CD14-positive monocyte (primary cell): Measurements from ENCODE around the gene KEL. TPM values are rescaled to one million over a fixed set of nuclear protein-coding genes. Genes with fewer than 3 reads are reported as not detected.
A peak's percentile ranks its signal among the peaks of the same experiment; 100 is the strongest.

Source experiments
- DNase-seq, 3 donors: peaks; one replicate each; pipeline ENCODE4 v3.0.0-alpha.2; 2011 to 2022
- H2AFZ ChIP-seq: 2 replicates; pipeline ENCODE4 v1.6.0; 2012; ENCODE audit warnings: mild to moderate bottlenecking, low read depth, low read length, inconsistent platforms; ENCODE audit not compliant: insufficient read depth, poor library complexity, severe bottlenecking
- H3K27ac ChIP-seq, 2 donors: 1 replicate in 1 of 2; 2 replicates in 1 of 2; pipeline ENCODE4 v1.5.1; 2012 to 2013; ENCODE audit warnings: low read length in 2 of 2, control low read depth in 1 of 2, inconsistent platforms in 1 of 2, low read depth in 1 of 2, mild to moderate bottlenecking in 1 of 2
- H3K27me3 ChIP-seq, 2 donors: one replicate each; pipeline versions ENCODE4 v1.6.0 to v1.6.1; 2011 to 2013; ENCODE audit warnings: low read length in 2 of 2; ENCODE audit not compliant: control insufficient read depth in 2 of 2, insufficient read depth in 2 of 2
- H3K36me3 ChIP-seq, 2 donors: replicated peaks in 1 of 2; 1 replicate in 1 of 2; 2 replicates in 1 of 2; pipeline versions ENCODE4 v1.5.1 to v1.6.1; 2012 to 2013; ENCODE audit warnings: low read length in 2 of 2, control low read depth in 1 of 2, inconsistent platforms in 1 of 2, mild to moderate bottlenecking in 1 of 2; ENCODE audit not compliant: insufficient read depth in 2 of 2, control insufficient read depth in 1 of 2
- H3K4me1 ChIP-seq, 2 donors: 1 replicate in 1 of 2; 2 replicates in 1 of 2; pipeline versions ENCODE4 v1.5.1 to v1.6.1; 2012 to 2013; ENCODE audit warnings: low read length in 2 of 2, control low read depth in 1 of 2, inconsistent platforms in 1 of 2, mild to moderate bottlenecking in 1 of 2, moderate library complexity in 1 of 2; ENCODE audit not compliant: insufficient read depth in 2 of 2, control insufficient read depth in 1 of 2
- H3K4me2 ChIP-seq: replicated peaks from 2 replicates; pipeline ENCODE3; 2012; ENCODE audit warnings: low read length, moderate library complexity, mild to moderate bottlenecking; ENCODE audit not compliant: poor library complexity, severe bottlenecking; ENCODE audit errors: extremely low read depth
- H3K4me3 ChIP-seq, 3 experiments: fragments of 200-600 bp in 1 of 3; sonication (generic) in 1 of 3; replicated peaks in 1 of 3; 1 replicate in 2 of 3; 2 replicates in 1 of 3; pipeline ENCODE4 v1.5.1; 2011 to 2013; ENCODE audit warnings: low read length in 3 of 3, mild to moderate bottlenecking in 3 of 3, control low read depth in 2 of 3, low read depth in 2 of 3, inconsistent platforms in 1 of 3, moderate library complexity in 1 of 3
- H3K79me2 ChIP-seq: 2 replicates; pipeline ENCODE4 v1.6.0; 2012; ENCODE audit warnings: mild to moderate bottlenecking, control low read depth, inconsistent platforms, low read length, moderate library complexity; ENCODE audit not compliant: insufficient read depth
- H3K9ac ChIP-seq: 2 replicates; pipeline ENCODE4 v1.6.0; 2017; ENCODE audit warnings: low read length, mild to moderate bottlenecking; ENCODE audit not compliant: insufficient read depth, poor library complexity, severe bottlenecking
- H3K9me3 ChIP-seq, 2 donors: replicated peaks in 1 of 2; 1 replicate in 1 of 2; 2 replicates in 1 of 2; pipeline versions ENCODE4 v1.5.1 to v1.6.1; 2012 to 2013; ENCODE audit warnings: low read length in 2 of 2, control low read depth in 1 of 2; ENCODE audit not compliant: control insufficient read depth in 1 of 2, insufficient read depth in 1 of 2
- H4K20me1 ChIP-seq: 2 replicates; pipeline ENCODE4 v1.6.0; 2012; ENCODE audit warnings: mild to moderate bottlenecking, low read length, control low read depth, moderate library complexity; ENCODE audit not compliant: insufficient read depth
- H3K27ac Mint-ChIP-seq, 7 donors: one replicate each; pipeline ENCODE4 v1.8.0; 2020; ENCODE audit warnings: mild to moderate bottlenecking in 7 of 7, mixed read lengths in 7 of 7, moderate library complexity in 6 of 7, inconsistent platforms in 2 of 7
- H3K27me3 Mint-ChIP-seq, 3 donors: one replicate each; pipeline ENCODE4 v1.8.0; 2021 to 2022; ENCODE audit warnings: low read depth in 3 of 3, mild to moderate bottlenecking in 3 of 3, mixed read lengths in 3 of 3, moderate library complexity in 3 of 3, inconsistent platforms in 1 of 3
- H3K36me3 Mint-ChIP-seq, 2 donors: one replicate each; pipeline ENCODE4 v1.8.0; 2020; ENCODE audit warnings: mixed read lengths in 2 of 2, inconsistent platforms in 1 of 2, mild to moderate bottlenecking in 1 of 2
- H3K4me1 Mint-ChIP-seq: one replicate; pipeline ENCODE4 v1.8.0; 2020; ENCODE audit warnings: mild to moderate bottlenecking, mixed read lengths
- H3K4me3 Mint-ChIP-seq, 2 donors: one replicate each; pipeline ENCODE4 v1.8.0; 2020; ENCODE audit warnings: mild to moderate bottlenecking in 2 of 2, mixed read lengths in 2 of 2, moderate library complexity in 1 of 2
- H3K9me3 Mint-ChIP-seq, 7 donors: one replicate each; pipeline ENCODE4 v1.8.0; 2020 to 2022; ENCODE audit warnings: mixed read lengths in 7 of 7, mild to moderate bottlenecking in 6 of 7, moderate library complexity in 6 of 7, inconsistent platforms in 2 of 7
- WGBS: methylation state at CpG from one replicate; pipeline ENCODE4 v1.1.5; 2013; ENCODE audit warnings: missing lambda C conversion rate; ENCODE audit not compliant: insufficient coverage; 5-methylcytosine and 5-hydroxymethylcytosine counted together
- intact Hi-C, 2 donors: fragments of 100-400 bp; cut with micrococcal nuclease; formaldehyde crosslinking; loops; one replicate each; pipeline versions ENCODE4 v1.15.0 to v1.15.1; 2023
- polyA plus RNA-seq, 3 donors: library from polyadenylated mRNA; depleted of rRNA in 1 of 3; unstranded in 2 of 3; stranded (reverse) in 1 of 3; fragments of 300-500 nt in 2 of 3; fragments of >200 nt in 1 of 3; fragmentation: Illumina TruSeq in 2 of 3; gene quantifications; 1 replicate in 2 of 3; 2 replicates in 1 of 3; pipeline ENCODE4 v1.2.3, GENCODE V29; 2012 to 2021
- TF ChIP-seq, protein P1 (sequence below): fragments of 200-600 bp; IDR thresholded peaks from one replicate; pipeline ENCODE4 v1.8.0; 2022; ENCODE audit warnings: antibody characterized with exemption, mild to moderate bottlenecking

The KEL gene
- polyA plus RNA-seq, 3 donors, result 2.5 TPM; not detected in 2

DNA sequence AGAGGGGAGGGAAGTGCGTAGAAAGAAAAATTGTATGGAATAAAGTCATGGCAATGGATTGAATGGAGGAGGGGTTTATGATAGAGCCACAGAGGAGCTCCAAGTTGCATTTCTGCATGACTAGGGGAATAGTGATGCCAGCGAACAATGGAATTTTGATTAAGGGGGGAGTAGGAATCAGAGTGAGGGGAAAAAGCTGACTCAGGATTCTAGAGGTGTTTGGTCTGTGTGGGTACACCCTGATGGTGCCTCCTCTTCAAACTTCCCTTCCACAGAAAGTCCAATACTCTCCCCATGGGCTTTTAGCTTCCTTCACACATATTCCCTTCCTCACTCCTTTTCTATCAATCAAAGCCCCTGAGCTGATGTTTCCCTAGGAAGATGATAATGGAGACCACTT lies 1.8 kb upstream of the KEL start:
- no peaks in the 10 kb centered on the region for H4K20me1 ChIP-seq
- intact Hi-C loops, result no loop called here
- H3K27ac ChIP-seq, result no peak overlapping the region
- Mint-ChIP-seq H3K27ac (no peak overlapping the region), H3K9me3 (peaks cover 0 to 2% (median 0%) of the 10 kb centered on the region in 7 donors), H3K36me3 (no peaks in the 10 kb centered on the region), H3K27me3 (peaks cover 6 to 12% (median 8%) of the 10 kb centered on the region in 3 donors), H3K4me1 (peaks cover 9% of the 10 kb centered on the region), H3K4me3 (no peak overlapping the region)
- no peak overlapping the region for H3K9ac ChIP-seq
- H3K4me3 ChIP-seq, result no peak overlapping the region
- no peaks in the 10 kb centered on the region for H3K9me3 ChIP-seq
- 92% methylated on average over 2 of the region's 2 CpGs for WGBS
- no peaks in the 10 kb centered on the region for H3K79me2 ChIP-seq
- TF ChIP-seq, protein P1, sequence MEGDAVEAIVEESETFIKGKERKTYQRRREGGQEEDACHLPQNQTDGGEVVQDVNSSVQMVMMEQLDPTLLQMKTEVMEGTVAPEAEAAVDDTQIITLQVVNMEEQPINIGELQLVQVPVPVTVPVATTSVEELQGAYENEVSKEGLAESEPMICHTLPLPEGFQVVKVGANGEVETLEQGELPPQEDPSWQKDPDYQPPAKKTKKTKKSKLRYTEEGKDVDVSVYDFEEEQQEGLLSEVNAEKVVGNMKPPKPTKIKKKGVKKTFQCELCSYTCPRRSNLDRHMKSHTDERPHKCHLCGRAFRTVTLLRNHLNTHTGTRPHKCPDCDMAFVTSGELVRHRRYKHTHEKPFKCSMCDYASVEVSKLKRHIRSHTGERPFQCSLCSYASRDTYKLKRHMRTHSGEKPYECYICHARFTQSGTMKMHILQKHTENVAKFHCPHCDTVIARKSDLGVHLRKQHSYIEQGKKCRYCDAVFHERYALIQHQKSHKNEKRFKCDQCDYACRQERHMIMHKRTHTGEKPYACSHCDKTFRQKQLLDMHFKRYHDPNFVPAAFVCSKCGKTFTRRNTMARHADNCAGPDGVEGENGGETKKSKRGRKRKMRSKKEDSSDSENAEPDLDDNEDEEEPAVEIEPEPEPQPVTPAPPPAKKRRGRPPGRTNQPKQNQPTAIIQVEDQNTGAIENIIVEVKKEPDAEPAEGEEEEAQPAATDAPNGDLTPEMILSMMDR, result no peak
- no peak for DNase-seq
- H3K4me1 ChIP-seq, result peaks cover 7 to 8% of the 10 kb centered on the region in 2 donors
- H3K4me2 ChIP-seq, result no peak overlapping the region
- H3K36me3 ChIP-seq, result no peaks in the 10 kb centered on the region
- H3K27me3 ChIP-seq, result no peaks in the 10 kb centered on the region
- no peak overlapping the region for H2AFZ ChIP-seq

DNA sequence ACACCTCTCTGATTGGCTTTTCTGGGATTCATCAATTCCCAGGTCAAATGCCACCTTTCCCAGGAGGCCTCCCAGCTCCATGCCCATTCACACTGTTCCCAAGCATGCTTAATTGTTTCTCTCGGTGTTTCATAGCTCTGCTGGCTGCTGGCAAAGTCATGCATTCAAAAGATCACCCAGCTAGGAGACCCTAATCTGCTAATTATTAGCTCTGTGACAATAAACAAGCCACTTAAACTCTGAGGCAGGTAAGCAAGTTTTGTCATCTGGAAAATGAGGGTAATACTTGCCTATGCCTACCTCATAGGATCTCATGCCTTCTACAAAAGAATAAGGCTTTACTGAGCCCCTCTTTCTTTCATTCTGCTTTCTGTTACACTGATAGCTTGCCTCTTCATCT lies 828 bp upstream of the KEL start:
- Histone ChIP-seq H3K4me3 (no peak overlapping the region), H4K20me1 (no peaks in the 10 kb centered on the region), H3K4me2 (no peak overlapping the region), H3K9me3 (no peaks in the 10 kb centered on the region), H3K79me2 (no peaks in the 10 kb centered on the region), H2AFZ (no peak overlapping the region), H3K27ac (no peak overlapping the region), H3K36me3 (no peaks in the 10 kb centered on the region), H3K4me1 (no peaks in the 10 kb centered on the region), H3K9ac (no peak overlapping the region), H3K27me3 (no peaks in the 10 kb centered on the region)
- Mint-ChIP-seq H3K27ac (peak overlapping the region in 1 of 7 donors; percentile 68), H3K36me3 (no peaks in the 10 kb centered on the region), H3K27me3 (peaks cover 6 to 14% (median 10%) of the 10 kb centered on the region in 3 donors), H3K9me3 (peaks cover 0 to 2% (median 0%) of the 10 kb centered on the region in 7 donors), H3K4me3 (no peak overlapping the region), H3K4me1 (peaks cover 2% of the 10 kb centered on the region)
- 100% methylated on average over 1 of the region's 1 CpG for WGBS
- DNase-seq, result no peak
- TF ChIP-seq, protein P1, result no peak
- intact Hi-C loops, result no loop called here
